CD4-positive, alpha-beta T cell treated with Interleukin-15 for 4 hours (primary cell): ENCODE results near the gene ATP5F1D.

ENCODE experiments used
- DNase-seq: peaks from one replicate; pipeline ENCODE4 v3.0.0-alpha.2; 2020; ENCODE audit warnings: low spot score

Gene ATP5F1D

DNA sequence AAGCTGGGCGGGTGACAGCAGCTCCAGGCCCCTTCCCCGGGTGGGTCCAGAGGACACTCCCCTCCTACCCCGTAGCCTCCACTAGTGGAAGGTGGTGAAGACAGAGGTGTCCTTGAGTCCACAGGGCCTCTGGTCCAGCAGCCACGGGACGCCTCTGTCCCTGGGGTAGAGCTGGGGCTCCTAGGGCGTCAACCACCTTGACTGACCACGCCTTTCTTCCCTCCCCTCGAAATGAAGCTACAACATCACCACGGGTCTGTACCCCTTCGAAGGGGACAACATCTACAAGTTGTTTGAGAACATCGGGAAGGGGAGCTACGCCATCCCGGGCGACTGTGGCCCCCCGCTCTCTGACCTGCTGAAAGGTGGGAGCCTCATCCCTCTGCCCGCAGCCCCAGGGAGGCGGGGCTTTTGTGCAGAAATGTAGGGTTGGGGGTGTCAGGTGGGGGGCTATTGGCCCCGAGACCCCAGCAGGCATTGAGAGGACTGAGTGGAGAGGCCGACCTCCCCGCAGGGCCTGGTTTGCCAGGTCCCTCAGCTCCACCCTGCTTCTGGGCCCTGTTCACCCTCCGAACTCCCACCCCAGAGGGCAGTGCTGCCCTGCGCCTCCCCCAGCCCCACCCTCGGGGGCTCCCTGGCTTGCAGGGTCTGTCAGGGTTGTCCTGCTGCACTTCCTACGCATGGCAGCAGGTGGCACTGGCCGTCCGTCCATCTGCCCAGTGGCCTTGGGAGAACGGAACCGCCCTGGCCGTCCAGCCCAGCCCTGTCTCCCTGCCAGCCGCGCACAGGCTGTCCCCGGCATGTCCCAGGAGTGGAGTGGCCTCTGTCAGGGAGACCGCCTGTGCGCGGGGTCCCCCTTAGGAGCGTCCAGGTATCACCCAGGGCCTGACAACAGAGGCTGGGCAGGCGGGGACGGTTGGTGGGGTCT lies 20.3 kb upstream of the ATP5F1D start:
- no peak for DNase-seq

DNA sequence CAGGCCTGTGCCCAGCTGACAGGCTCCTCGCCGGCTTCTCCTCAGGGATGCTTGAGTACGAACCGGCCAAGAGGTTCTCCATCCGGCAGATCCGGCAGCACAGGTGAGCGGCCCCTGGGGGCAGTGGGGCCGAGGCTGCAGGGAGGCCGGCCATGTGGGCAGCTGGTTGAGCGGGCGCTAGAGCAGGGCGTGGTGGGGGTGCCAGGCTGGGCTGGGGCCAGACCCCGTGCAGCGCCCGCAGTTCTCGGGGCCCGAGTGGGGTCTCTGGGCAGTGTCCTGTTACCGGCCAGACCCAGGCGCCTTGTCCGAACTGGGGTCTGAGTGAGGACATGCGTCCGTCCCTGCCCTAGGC lies 19.7 kb upstream of the ATP5F1D start:
- DNase-seq, result no peak

GRCh38 chr19:1222394-1222793 lies 19.2 kb upstream of the ATP5F1D start:
- no peak for DNase-seq

GRCh38 chr19:1223018-1223855 lies 18.3 kb upstream of the ATP5F1D start:
- DNase-seq, result no peak

DNA sequence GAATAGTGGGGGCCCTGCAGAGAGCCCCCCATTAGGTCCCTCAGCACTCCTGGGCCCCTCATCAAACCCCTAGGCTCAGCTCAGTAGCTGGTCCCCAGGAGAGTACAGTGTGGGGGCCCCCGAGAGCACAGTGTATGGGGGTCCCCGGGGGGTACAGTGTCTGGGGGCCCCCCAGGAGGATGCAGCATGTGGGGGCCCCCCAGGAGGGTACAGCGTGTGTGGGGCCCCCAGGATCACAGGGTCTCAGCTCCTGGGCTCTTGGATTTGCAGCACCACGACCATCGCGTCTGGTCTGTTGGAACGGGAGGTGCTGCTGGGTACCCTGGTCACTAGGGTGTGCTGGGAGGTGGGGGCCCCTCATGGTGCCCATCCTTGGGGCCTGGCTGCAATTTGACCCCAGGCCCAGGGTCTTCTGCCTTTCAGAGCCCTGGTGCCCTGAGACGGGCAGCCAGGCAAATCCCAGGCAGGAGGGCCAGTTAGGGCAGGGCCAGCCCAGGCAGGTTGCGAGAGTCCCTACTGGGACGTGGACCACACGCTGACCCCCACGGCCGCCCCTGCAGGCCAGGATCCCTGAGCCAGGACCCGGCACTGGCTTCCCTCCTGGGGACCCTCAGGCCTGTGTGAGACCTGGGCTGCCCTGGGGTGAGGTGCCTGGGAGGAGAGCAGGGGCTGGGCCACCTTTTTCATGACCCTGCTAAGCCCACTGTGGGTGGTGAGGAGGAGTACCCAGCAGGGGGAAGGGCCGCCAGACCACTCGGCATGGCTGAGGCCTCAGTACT lies 17.3 kb upstream of the ATP5F1D start:
- DNase-seq, result no peak

- DNase-seq, result no peak
Measured at GRCh38 chr19:1224847-1225246, 16.7 kb upstream of the ATP5F1D start.

DNA sequence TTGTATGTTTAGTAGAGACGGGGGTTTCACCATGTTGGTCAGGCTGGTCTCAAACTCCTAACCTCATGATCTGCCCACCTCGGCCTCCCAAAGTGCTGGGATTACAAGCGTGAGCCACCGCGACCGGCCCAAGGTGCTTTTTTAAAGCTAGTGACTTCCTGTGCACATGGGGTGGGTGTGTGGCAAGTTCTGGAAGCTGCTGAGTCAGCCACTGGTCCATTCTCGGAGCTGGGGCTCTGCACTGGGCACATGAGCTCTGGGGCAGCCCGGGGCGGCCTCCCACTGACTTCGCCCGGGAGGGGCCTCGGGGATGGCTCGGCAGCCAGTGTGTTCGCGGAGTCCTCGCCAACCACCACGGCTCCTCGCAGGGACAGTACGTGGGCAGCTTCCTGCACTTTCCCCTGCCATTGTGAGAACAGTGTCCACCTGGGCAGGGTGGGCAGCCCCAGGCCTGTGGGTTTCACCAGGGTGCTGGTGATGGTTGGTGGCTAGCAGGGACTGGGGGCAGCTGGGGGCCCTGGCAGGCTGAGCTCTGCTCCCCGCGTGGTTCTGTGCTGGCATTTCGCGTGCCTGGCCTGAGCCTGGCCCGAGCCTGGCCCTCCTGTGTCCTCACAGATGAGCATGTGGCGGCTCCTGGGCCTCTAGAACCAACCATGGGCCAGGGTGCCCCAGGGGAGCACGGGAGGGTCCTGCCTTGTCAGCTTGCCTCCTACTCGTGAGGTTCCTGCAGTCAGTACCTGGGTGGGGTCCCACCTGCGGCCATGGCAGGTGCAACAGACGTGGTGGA lies 15.9 kb upstream of the ATP5F1D start:
- no peak for DNase-seq

DNA sequence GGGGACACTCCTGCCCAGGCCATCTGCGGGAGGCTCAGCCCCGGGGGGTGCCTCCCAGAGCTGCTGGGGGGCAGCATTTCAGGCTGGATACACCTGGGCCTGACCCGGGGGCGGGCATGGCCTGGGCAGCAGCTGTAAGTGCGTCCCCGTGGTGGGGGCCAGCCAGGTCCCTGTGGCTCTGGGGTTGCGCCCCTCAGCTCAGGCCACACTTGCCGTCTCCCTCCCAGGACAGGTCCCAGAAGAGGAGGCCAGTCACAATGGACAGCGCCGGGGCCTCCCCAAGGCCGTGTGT lies 15.4 kb upstream of the ATP5F1D start:
- no peak for DNase-seq

- no peak for DNase-seq
Measured at GRCh38 chr19:1226522-1227303, 14.8 kb upstream of the ATP5F1D start.

DNA sequence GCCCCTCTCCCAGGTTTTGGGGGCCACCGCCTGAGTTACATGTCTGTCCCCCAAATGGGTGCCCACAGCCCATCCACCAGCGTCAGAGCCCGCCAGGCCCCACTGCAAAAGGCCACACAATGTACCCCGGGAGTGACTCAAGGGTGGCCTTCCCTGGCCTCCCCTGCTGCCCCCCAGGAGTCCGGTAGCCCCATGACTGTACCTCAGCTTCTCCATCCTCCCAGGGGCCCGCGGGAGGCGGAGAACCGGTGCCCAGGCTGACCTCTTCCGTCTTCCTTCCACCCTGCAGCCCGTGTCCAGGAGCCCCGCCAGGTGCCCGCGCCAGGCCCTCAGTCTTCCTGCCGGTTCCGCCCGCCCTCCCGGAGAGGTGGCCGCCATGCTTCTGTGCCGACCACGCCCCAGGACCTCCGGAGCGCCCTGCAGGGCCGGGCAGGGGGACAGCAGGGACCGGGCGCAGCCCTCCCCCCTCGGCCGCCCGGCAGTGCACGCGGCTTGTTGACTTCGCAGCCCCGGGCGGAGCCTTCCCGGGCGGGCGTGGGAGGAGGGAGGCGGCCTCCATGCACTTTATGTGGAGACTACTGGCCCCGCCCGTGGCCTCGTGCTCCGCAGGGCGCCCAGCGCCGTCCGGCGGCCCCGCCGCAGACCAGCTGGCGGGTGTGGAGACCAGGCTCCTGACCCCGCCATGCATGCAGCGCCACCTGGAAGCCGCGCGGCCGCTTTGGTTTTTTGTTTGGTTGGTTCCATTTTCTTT lies 14.1 kb upstream of the ATP5F1D start:
- DNase-seq, result no peak

DNA sequence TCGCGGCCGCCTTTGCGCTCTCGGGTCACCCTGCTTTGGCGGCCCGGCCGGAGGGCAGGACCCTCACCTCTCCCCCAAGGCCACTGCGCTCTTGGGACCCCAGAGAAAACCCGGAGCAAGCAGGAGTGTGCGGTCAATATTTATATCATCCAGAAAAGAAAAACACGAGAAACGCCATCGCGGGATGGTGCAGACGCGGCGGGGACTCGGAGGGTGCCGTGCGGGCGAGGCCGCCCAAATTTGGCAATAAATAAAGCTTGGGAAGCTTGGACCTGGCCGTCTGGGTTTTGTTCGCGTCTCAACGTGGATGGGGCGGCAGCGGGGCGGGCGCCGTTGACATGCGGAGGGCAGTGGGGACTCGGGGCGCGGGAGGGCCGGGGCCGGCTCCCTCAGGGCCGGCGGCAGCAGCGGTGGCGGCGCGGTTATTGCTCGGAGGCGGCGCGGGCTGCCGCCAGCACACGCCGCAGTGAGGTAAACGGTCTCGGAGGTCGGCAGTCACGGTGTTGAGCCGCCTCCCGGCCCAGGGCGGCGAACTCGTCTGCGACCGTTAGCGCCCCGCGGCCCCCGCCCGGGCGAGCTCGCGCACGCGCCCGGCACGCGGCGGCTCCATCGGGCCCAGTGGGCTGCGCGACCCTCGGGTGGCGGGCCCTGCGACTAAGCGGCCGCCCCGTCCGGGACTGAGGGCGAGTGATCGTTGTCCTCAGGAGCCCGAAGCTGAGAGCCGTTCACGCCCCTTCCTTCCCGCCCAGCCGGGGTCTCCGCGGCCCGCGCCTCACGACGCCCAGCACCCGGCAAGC lies 13.2 kb upstream of the ATP5F1D start:
- no peak for DNase-seq

DNA sequence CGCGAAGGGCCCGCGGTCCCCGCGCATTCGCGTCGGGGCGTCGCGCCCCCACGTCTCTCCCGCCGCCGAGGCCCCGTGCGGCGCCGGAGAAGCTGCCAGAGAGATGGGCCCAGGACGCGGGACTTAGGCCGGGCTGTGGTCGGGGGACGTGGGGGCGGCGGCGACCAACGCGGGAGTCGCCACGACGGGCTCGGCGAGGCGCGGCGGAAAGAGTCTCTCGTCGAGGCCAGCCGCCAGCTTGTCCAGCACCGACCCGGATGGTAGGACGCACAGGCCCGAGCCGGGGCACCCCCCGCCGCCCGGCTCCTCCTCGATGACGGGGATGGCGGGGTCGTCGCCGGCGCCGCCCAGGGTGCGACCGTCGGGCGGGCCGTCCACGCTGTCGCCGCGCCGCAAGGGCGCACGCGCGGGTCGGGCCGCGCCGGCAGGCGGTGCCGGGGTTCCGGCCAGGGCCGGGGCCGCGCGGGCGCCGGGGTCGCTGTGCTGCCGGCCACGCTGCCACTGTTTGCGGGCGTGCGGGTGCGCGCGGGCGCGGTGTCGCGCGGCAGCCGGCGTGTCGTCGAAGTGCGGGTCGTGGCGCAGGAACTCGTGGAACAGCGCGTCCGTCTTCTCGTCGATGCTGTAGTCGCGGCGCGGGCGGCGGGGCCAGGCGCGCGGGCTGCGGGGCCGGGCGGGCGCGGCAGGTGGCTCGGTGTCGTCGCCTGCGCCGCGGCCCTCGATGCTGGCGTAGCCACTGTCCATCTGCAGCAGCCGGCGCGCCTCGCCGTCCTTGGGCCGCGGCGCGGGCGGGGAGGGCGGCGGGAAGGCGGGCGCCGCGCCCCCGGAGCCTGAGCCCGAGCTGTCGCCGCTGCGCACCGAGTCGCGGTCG lies 12.3 kb upstream of the ATP5F1D start:
- DNase-seq, result no peak

- DNase-seq, result no peak
Measured at GRCh38 chr19:1229924-1230782, 11.4 kb upstream of the ATP5F1D start.

GRCh38 chr19:1230783-1231489 lies 10.6 kb upstream of the ATP5F1D start:
- no peak for DNase-seq

DNA sequence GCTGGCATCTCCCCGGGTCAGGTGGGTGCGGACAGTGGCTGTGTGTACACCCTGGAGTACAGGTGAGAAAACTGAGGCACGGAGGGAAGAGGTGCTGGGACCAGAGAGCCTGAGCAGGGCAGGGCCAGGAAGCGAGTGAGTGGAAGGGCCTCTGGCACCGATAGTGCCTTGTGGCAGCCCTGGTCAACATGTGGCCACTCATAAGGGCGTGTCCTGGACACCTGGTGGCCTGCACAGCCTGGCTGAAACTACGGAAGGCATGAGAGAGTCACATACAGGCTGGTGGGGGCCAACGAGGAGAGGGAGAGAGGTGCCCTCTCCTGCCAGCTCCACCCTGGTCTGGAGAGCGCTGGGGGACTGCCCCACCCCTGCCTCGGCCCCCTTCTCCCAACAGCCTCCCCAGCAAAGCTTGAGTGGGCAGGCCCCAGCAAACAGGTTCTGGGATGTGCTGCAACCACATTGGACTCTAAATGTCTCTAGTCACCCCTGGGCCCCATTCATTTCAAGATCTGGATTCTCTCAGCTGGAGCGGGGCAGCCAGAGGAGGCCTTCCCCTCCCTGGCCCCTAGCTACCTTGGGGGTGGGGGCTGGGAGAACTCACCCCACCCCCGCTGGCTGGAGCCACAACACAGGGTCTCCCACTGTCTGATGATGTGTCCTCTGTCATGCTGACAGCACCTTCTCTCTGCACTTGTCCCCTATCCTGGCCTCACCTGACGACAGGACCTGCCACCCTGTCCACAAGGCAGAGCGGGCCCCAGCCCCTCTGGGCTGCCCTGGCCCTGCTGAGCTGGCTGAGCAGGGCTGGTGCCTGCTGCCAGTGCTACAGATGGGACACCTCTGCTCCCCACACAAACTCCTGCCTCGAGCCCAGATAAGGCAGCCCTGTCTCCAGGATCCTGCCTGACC lies 9.6 kb upstream of the ATP5F1D start:
- DNase-seq, result no peak

DNA sequence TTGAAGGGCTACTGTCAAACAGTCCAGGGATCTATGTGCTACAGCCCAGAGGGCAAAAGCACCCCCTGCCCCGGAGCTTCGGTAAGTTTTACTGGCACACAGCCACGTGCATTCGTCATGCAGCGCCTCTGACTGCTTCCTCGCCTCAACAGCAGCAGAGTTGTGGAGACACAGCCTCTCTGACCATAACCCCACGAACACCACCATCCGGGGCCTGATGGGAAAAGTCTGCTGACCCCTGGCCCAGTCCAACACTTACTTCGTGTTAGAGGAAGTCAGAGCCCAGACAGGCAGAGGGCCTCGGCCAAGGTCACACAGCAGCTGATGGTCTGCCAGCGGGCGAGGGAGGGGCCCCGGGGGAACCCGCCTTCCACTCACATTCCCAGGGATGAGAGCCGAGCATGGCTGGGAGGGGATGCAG lies 8.9 kb upstream of the ATP5F1D start:
- no peak for DNase-seq
